DMS 273 (cell line): ENCODE results near the gene ANXA7.

Experiments used
- DNase-seq: peaks from one replicate; lab custom pipeline; 2025; ENCODE audit not compliant: unreplicated experiment; lab: John Stamatoyannopoulos, UW

The ANXA7 gene

GRCh38 chr10:73413528-73414229 is at the start of gene ANXA7:
Gene ANXA7, minus strand, starts transcription at chr10:73414058. Its CDS starts 13,202 bp downstream, at chr10:73400856.
- DNase-seq, result peak; percentile 95

GRCh38 chr10:73460897-73461296 is 47.0 kb upstream of the ANXA7 start:
- DNase-seq, result no peak

GRCh38 chr10:73459683-73460314 is 45.9 kb upstream of the ANXA7 start:
- DNase-seq, result no peak

- DNase-seq, result no peak
Measured at GRCh38 chr10:73456187-73456890, 42.5 kb upstream of the ANXA7 start.

GRCh38 chr10:73449113-73449512 is 35.3 kb upstream of the ANXA7 start:
- no peak for DNase-seq

GRCh38 chr10:73448384-73448783 is 34.5 kb upstream of the ANXA7 start:
- DNase-seq, result no peak

GRCh38 chr10:73446926-73447325 is 33.1 kb upstream of the ANXA7 start:
- no peak for DNase-seq

GRCh38 chr10:73444457-73444856 is 30.6 kb upstream of the ANXA7 start:
- DNase-seq, result no peak

- DNase-seq, result no peak
Measured at GRCh38 chr10:73439605-73440312, 25.9 kb upstream of the ANXA7 start.

GRCh38 chr10:73439055-73439454 is 25.2 kb upstream of the ANXA7 start:
- DNase-seq, result no peak

GRCh38 chr10:73433538-73433867 is 19.6 kb upstream of the ANXA7 start, which contains the start of gene MSS51:
Gene MSS51, minus strand, starts transcription at chr10:73433561. Its CDS starts 5,277 bp downstream, at chr10:73428284.
- DNase-seq, result no peak

- DNase-seq, result no peak
Measured at GRCh38 chr10:73432646-73433537, 19.0 kb upstream of the ANXA7 start.

- no peak for DNase-seq
Measured at GRCh38 chr10:73426318-73426717, 12.5 kb upstream of the ANXA7 start.

- DNase-seq, result no peak
Measured at GRCh38 chr10:73424478-73424877, 10.6 kb upstream of the ANXA7 start.

GRCh38 chr10:73423309-73423708 is 9.5 kb upstream of the ANXA7 start:
- no peak for DNase-seq

GRCh38 chr10:73416571-73416970 is 2.7 kb upstream of the ANXA7 start:
- no peak for DNase-seq

- peak; percentile 35 for DNase-seq
Measured at GRCh38 chr10:73414230-73414945, 530 bp upstream of the ANXA7 start.

GRCh38 chr10:73413108-73413527 is 740 bp downstream of the ANXA7 start:
- peak; percentile 66 for DNase-seq

GRCh38 chr10:73410897-73411296 is 3.0 kb downstream of the ANXA7 start:
- no peak for DNase-seq

- DNase-seq, result no peak
Measured at GRCh38 chr10:73408978-73409521, 4.8 kb downstream of the ANXA7 start.
